ENCODE results near the gene TEDDM1.

TEDDM1 gene

GRCh38 chr1:182408435-182409075, 8.1 kb upstream of the TEDDM1 start:
- no peak for DNase-seq (ENCODE audit: extremely low read depth, low read depth)
- TF ChIP-seq CTCF (IDR thresholded peaks at IDR 0.05; ENCODE audit: low read depth, low read length, missing control alignments) = no peak
- H3K4me3 ChIP-seq (replicated peaks; ENCODE audit: low read depth, low read length) = no peak overlapping the region

GRCh38 chr1:182407724-182408123, 7.3 kb upstream of the TEDDM1 start:
- TF ChIP-seq CTCF (IDR thresholded peaks at IDR 0.05; ENCODE audit: low read depth, low read length, missing control alignments) = no peak
- DNase-seq (ENCODE audit: extremely low read depth, low read depth) = no peak
- H3K4me3 ChIP-seq (replicated peaks; ENCODE audit: low read depth, low read length) = no peak overlapping the region

- no peak for TF ChIP-seq CTCF (IDR thresholded peaks at IDR 0.05; ENCODE audit: low read depth, low read length, missing control alignments)
Observed at GRCh38 chr1:182406012-182406411, 5.5 kb upstream of the TEDDM1 start.

GRCh38 chr1:182405578-182405977, 5.1 kb upstream of the TEDDM1 start:
- TF ChIP-seq CTCF (IDR thresholded peaks at IDR 0.05; ENCODE audit: low read depth, low read length, missing control alignments) = no peak
- no peak overlapping the region for H3K4me3 ChIP-seq (replicated peaks; ENCODE audit: low read depth, low read length)
- no peak for DNase-seq (ENCODE audit: extremely low read depth, low read depth)

More at GRCh38 chr1:182406012-182406411, 5.5 kb upstream of the TEDDM1 start:
- no peak for DNase-seq (ENCODE audit: extremely low read depth, low read depth)
- H3K4me3 ChIP-seq (replicated peaks; ENCODE audit: low read depth, low read length) = no peak overlapping the region

GRCh38 chr1:182404781-182405180, 4.3 kb upstream of the TEDDM1 start:
- no peak for TF ChIP-seq CTCF (IDR thresholded peaks at IDR 0.05; ENCODE audit: low read depth, low read length, missing control alignments)
- H3K4me3 ChIP-seq (replicated peaks; ENCODE audit: low read depth, low read length) = no peak overlapping the region
- DNase-seq (ENCODE audit: extremely low read depth, low read depth) = no peak

- TF ChIP-seq CTCF (IDR thresholded peaks at IDR 0.05; ENCODE audit: low read depth, low read length, missing control alignments) = no peak
- DNase-seq (ENCODE audit: extremely low read depth, low read depth) = no peak
- H3K4me3 ChIP-seq (replicated peaks; ENCODE audit: low read depth, low read length) = no peak overlapping the region
Observed at GRCh38 chr1:182397653-182398393, 2.6 kb downstream of the TEDDM1 start.
